LNCaP clone FGC (cell line): Measurements from ENCODE around the gene PAOX.

Source experiments
- DNase-seq: peaks from one replicate; pipeline ENCODE4 v3.0.0-alpha.2; 2011; ENCODE audit warnings: low read depth
- H3K4me3 ChIP-seq: 2 replicates; pipeline ENCODE4 v1.5.1; 2011; ENCODE audit warnings: mild to moderate bottlenecking, low read depth, low read length, control low read depth
- CTCF ChIP-seq: IDR thresholded peaks from 2 replicates; pipeline ENCODE4 v1.5.1; 2012; ENCODE audit warnings: mild to moderate bottlenecking; ENCODE audit not compliant: control insufficient read depth, insufficient read depth; ENCODE audit errors: extremely low read depth

PAOX gene

GRCh38 chr10:133342942-133343341 lies 36.1 kb upstream of the PAOX start:
- no peak overlapping the region for H3K4me3 ChIP-seq
- TF ChIP-seq CTCF, result no peak
- no peak for DNase-seq

GRCh38 chr10:133343558-133343957 lies 35.5 kb upstream of the PAOX start:
- H3K4me3 ChIP-seq, result no peak overlapping the region
- DNase-seq, result no peak
- TF ChIP-seq CTCF, result no peak

- DNase-seq, result no peak
- H3K4me3 ChIP-seq, result no peak overlapping the region
- TF ChIP-seq CTCF, result no peak
These were observed 34.8 kb upstream of the PAOX start for GRCh38 chr10:133344236-133344635.

- H3K4me3 ChIP-seq, result no peak overlapping the region
- no peak for DNase-seq
- TF ChIP-seq CTCF, result no peak
These were observed 32.6 kb upstream of the PAOX start for GRCh38 chr10:133346413-133346812.

- no peak overlapping the region for H3K4me3 ChIP-seq
- DNase-seq, result no peak
- TF ChIP-seq CTCF, result no peak
These were observed 31.1 kb upstream of the PAOX start for GRCh38 chr10:133347710-133348517.

GRCh38 chr10:133349160-133349568 lies 29.9 kb upstream of the PAOX start:
- TF ChIP-seq CTCF, result no peak
- no peak for DNase-seq
- no peak overlapping the region for H3K4me3 ChIP-seq

GRCh38 chr10:133349577-133350011 lies 29.5 kb upstream of the PAOX start:
- H3K4me3 ChIP-seq, result no peak overlapping the region
- no peak for DNase-seq
- no peak for TF ChIP-seq CTCF
